H1 (cell line): Measurements from ENCODE around the gene CNTN5. TPM values are rescaled to one million over a fixed set of nuclear protein-coding genes. Genes with fewer than 3 reads are reported as not detected.

Source experiments
- CTCF ChIA-PET: fragments of 300-600 bp; sonication (Branson Sonifier 250); formaldehyde crosslinking; loops from one replicate; lab custom pipeline; 2021; ENCODE audit not compliant: partially characterized antibody; lab: Charles Lee
- POLR2A ChIA-PET: fragments of 300-600 bp; sonication (Branson Sonifier 250); formaldehyde crosslinking; loops from one replicate; lab custom pipeline; 2021; ENCODE audit warnings: inconsistent platforms; ENCODE audit not compliant: partially characterized antibody; lab: Charles Lee
- DNase-seq, 2 experiments: peaks; one replicate each; pipeline versions ENCODE4 v3.0.0 to v3.0.0-alpha.2; 2010 to 2022; ENCODE audit warnings: low spot score in 2 of 2, low read depth in 1 of 2, mixed read lengths in 1 of 2
- FAIRE-seq: peaks from 2 replicates; lab custom pipeline; 2011; peaks lifted over from hg19 to GRCh38; lab: Jason Lieb, UNC
- H2AFZ ChIP-seq: 2 replicates; pipeline ENCODE4 v1.8.1; 2012; ENCODE audit warnings: low read length, inconsistent platforms
- H2AK5ac ChIP-seq: 2 replicates; pipeline ENCODE4 v1.6.1; 2013; ENCODE audit warnings: low read depth, low read length
- H2BK120ac ChIP-seq: replicated peaks from 2 replicates; pipeline ENCODE3; 2013; ENCODE audit warnings: low read depth, low read length, inconsistent platforms
- H2BK12ac ChIP-seq: 2 replicates; pipeline ENCODE4 v1.6.1; 2013; ENCODE audit warnings: low read depth, low read length
- H2BK15ac ChIP-seq: 2 replicates; pipeline ENCODE4 v1.6.1; 2013; ENCODE audit warnings: low read length
- H2BK20ac ChIP-seq: 2 replicates; pipeline ENCODE4 v1.6.1; 2013; ENCODE audit warnings: low read length
- H2BK5ac ChIP-seq: 2 replicates; pipeline ENCODE4 v1.6.1; 2013; ENCODE audit warnings: low read depth, low read length
- H3K14ac ChIP-seq: 2 replicates; pipeline ENCODE4 v1.6.1; 2013; ENCODE audit warnings: inconsistent platforms; ENCODE audit not compliant: insufficient read length
- H3K18ac ChIP-seq: 2 replicates; pipeline ENCODE4 v1.6.1; 2013; ENCODE audit warnings: low read length; ENCODE audit errors: extremely low read depth
- H3K23ac ChIP-seq: 2 replicates; pipeline ENCODE4 v1.6.1; 2013; ENCODE audit warnings: inconsistent platforms; ENCODE audit not compliant: insufficient read length
- H3K23me2 ChIP-seq: 2 replicates; pipeline ENCODE4 v1.6.1; 2013; ENCODE audit warnings: low read depth, low read length
- H3K27ac ChIP-seq: 2 replicates; pipeline ENCODE4 v1.6.1; 2011; ENCODE audit warnings: low read depth, low read length, inconsistent platforms
- H3K27me3 ChIP-seq, 4 experiments: replicated peaks in 1 of 4; 1 replicate in 1 of 4; 2 replicates in 3 of 4; pipeline versions ENCODE4 v1.6.1 to v1.8.1; 2011 to 2013; ENCODE audit warnings: low read length in 3 of 4, mild to moderate bottlenecking in 3 of 4, inconsistent platforms in 2 of 4, mixed read lengths in 2 of 4, moderate library complexity in 1 of 4; ENCODE audit not compliant: control insufficient read depth in 3 of 4, insufficient read depth in 3 of 4; ENCODE audit errors: extremely low read depth in 1 of 4
- H3K36me3 ChIP-seq, 4 experiments: 2 replicates each; pipeline versions ENCODE4 v1.6.1 to v1.8.1; 2011 to 2013; ENCODE audit warnings: mild to moderate bottlenecking in 4 of 4, low read length in 3 of 4, moderate library complexity in 2 of 4, control low read depth in 1 of 4, inconsistent platforms in 1 of 4; ENCODE audit not compliant: insufficient read depth in 4 of 4, control insufficient read depth in 2 of 4
- H3K4ac ChIP-seq: replicated peaks from 2 replicates; pipeline ENCODE3; 2013; ENCODE audit warnings: low read length, low read depth, mixed read lengths, inconsistent platforms; ENCODE audit not compliant: insufficient read length
- H3K4me1 ChIP-seq, 4 experiments: replicated peaks in 1 of 4; 1 replicate in 1 of 4; 2 replicates in 3 of 4; pipeline versions ENCODE4 v1.6.1 to v1.8.1; 2011 to 2013; ENCODE audit warnings: low read length in 3 of 4, inconsistent platforms in 2 of 4, mixed read lengths in 1 of 4; ENCODE audit not compliant: insufficient read depth in 4 of 4, control insufficient read depth in 3 of 4
- H3K4me2 ChIP-seq, 2 experiments: 2 replicates each; pipeline versions ENCODE4 v1.6.1 to v1.8.1; 2011 to 2013; ENCODE audit warnings: low read depth in 2 of 2, low read length in 2 of 2, control low read depth in 1 of 2, inconsistent platforms in 1 of 2, mild to moderate bottlenecking in 1 of 2; ENCODE audit not compliant: insufficient read depth in 1 of 2
- H3K4me3 ChIP-seq, 4 experiments: fragments of 200-600, 300-600 bp in 1 of 4; sonication (generic), shearing (Covaris generic), sonication (Bioruptor Twin) in 1 of 4; 2 replicates each; pipeline versions ENCODE4 v1.5.1 to v1.8.1; 2011 to 2016; ENCODE audit warnings: low read length in 4 of 4, low read depth in 3 of 4, control low read depth in 2 of 4, inconsistent platforms in 2 of 4, mild to moderate bottlenecking in 2 of 4, mixed read lengths in 1 of 4, moderate library complexity in 1 of 4; ENCODE audit not compliant: insufficient read depth in 2 of 4; ENCODE audit errors: extremely low read depth in 1 of 4
- H3K56ac ChIP-seq: replicated peaks from 2 replicates; pipeline ENCODE3; 2013; ENCODE audit warnings: low read depth, mild to moderate bottlenecking, mixed read lengths, low read length, inconsistent platforms; ENCODE audit not compliant: insufficient read length
- H3K79me1 ChIP-seq: 2 replicates; pipeline ENCODE4 v1.6.1; 2013; ENCODE audit warnings: low read depth, low read length, control low read depth
- H3K79me2 ChIP-seq, 2 experiments: 2 replicates each; pipeline versions ENCODE4 v1.6.1 to v1.8.1; 2012 to 2013; ENCODE audit warnings: low read length in 2 of 2, mild to moderate bottlenecking in 2 of 2, inconsistent platforms in 1 of 2; ENCODE audit not compliant: insufficient read depth in 2 of 2, control insufficient read depth in 1 of 2
- H3K9ac ChIP-seq, 4 experiments: replicated peaks in 1 of 4; 1 replicate in 1 of 4; 2 replicates in 3 of 4; pipeline versions ENCODE4 v1.6.1 to v1.8.1; 2011 to 2013; ENCODE audit warnings: low read depth in 3 of 4, low read length in 3 of 4, control low read depth in 2 of 4, mild to moderate bottlenecking in 2 of 4, moderate library complexity in 2 of 4, inconsistent platforms in 1 of 4; ENCODE audit errors: extremely low read depth in 1 of 4
- H3K9me3 ChIP-seq, 2 experiments: 2 replicates each; pipeline versions ENCODE4 v1.6.1 to v1.8.1; 2012 to 2013; ENCODE audit warnings: mild to moderate bottlenecking in 2 of 2, moderate library complexity in 2 of 2, control low read depth in 1 of 2, inconsistent platforms in 1 of 2, low read depth in 1 of 2, low read length in 1 of 2, mixed read lengths in 1 of 2; ENCODE audit not compliant: insufficient read depth in 2 of 2
- H4K20me1 ChIP-seq, 2 experiments: replicated peaks in 1 of 2; 2 replicates each; pipeline versions ENCODE3 to v1.8.1; 2011 to 2013; ENCODE audit warnings: inconsistent platforms in 2 of 2, low read length in 2 of 2, mild to moderate bottlenecking in 1 of 2; ENCODE audit not compliant: insufficient read depth in 2 of 2, control insufficient read depth in 1 of 2
- H4K5ac ChIP-seq: 2 replicates; pipeline ENCODE4 v1.6.1; 2013; ENCODE audit warnings: low read length, low read depth, mixed read lengths, inconsistent platforms; ENCODE audit not compliant: insufficient read length
- H4K8ac ChIP-seq: 2 replicates; pipeline ENCODE4 v1.8.0; 2013; ENCODE audit warnings: mild to moderate bottlenecking, moderate library complexity, low read length, inconsistent platforms; ENCODE audit not compliant: insufficient read depth; ENCODE audit errors: extremely low read depth
- H4K91ac ChIP-seq: replicated peaks from 2 replicates; pipeline ENCODE3; 2013; ENCODE audit warnings: low read length, mixed read lengths, inconsistent platforms; ENCODE audit not compliant: insufficient read length
- KDM5A ChIP-seq: fragments of 200-600 bp; IDR thresholded peaks from 2 replicates; pipeline ENCODE4 v1.7.1; 2012; ENCODE audit warnings: mild to moderate bottlenecking, low read length, inconsistent platforms, mixed read lengths
- WGBS, 2 experiments: shearing (Covaris generic) in 1 of 2; methylation state at CpG; one replicate each; pipeline versions ENCODE4 v1.1.6 to v1.1.7; 2013 to 2015; ENCODE audit warnings: low lambda C conversion rate in 2 of 2, mixed read lengths in 2 of 2, inconsistent platforms in 1 of 2, low coverage in 1 of 2, missing lambda C conversion rate in 1 of 2; ENCODE audit not compliant: insufficient replicate concordance in 2 of 2, insufficient coverage in 1 of 2, insufficient read length in 1 of 2; ENCODE audit errors: extremely low coverage in 1 of 2, missing lambda C conversion rate in 1 of 2; 5-methylcytosine and 5-hydroxymethylcytosine counted together
- polyA plus RNA-seq, 7 experiments: library from polyadenylated mRNA; depleted of rRNA in 3 of 7; stranded (reverse) in 5 of 7; unstranded in 2 of 7; fragments of >200 nt in 5 of 7; fragments of 200-250 nt in 2 of 7; gene quantifications; 1 replicate in 5 of 7; 2 replicates in 1 of 7; 4 replicates in 1 of 7; pipeline versions ENCODE4 v1.2.1 to v1.2.3, GENCODE V29; 2011 to 2013; ENCODE audit warnings: missing spikeins in 2 of 7, mixed read lengths in 2 of 7
- total RNA-seq: library from RNA; stranded (reverse); fragmentation: NEBNext Ultra II Directional; extraction: Animal tissue kit (Norgen Biotek cat#: 25700); gene quantifications from 2 replicates; pipeline ENCODE4 v1.2.1, GENCODE V29; 2021

The CNTN5 gene
- total and polyA plus RNA-seq, 2 of the 8 experiments (the other 6 are each of a cell fraction or from before 2014, with no cell fraction given), result not detected

GRCh38 chr11:99513368-99513767, 492.6 kb downstream of the CNTN5 start:
- no peak overlapping the region for H4K8ac ChIP-seq
- H2BK12ac ChIP-seq, result no peak overlapping the region
- no peak overlapping the region for H3K4ac ChIP-seq
- H2BK20ac ChIP-seq, result no peak overlapping the region
- no peak overlapping the region for H3K27ac ChIP-seq
- no peaks in the 10 kb centered on the region for H3K36me3 ChIP-seq
- no peak overlapping the region for H3K4me3 ChIP-seq
- no peak overlapping the region for H3K9ac ChIP-seq
- H4K20me1 ChIP-seq, result no peaks in the 10 kb centered on the region
- H3K23me2 ChIP-seq, result no peaks in the 10 kb centered on the region
- H2BK120ac ChIP-seq, result no peak overlapping the region
- H3K9me3 ChIP-seq, result no peaks in the 10 kb centered on the region
- ChIA-PET POLR2A (no interaction called here), CTCF (interaction anchor here (0.6 kb wide), 1 partner anchor 9 kb away, joined by 3 read pairs; no protein-coding TSS in a partner anchor)
- no peak overlapping the region for H2BK5ac ChIP-seq
- H3K56ac ChIP-seq, result no peak overlapping the region
- FAIRE-seq, result peak; percentile 42
- H2AK5ac ChIP-seq, result no peak overlapping the region
- no peak overlapping the region for H2BK15ac ChIP-seq
- DNase-seq, result no peak
- H3K79me1 ChIP-seq, result no peaks in the 10 kb centered on the region
- no peak overlapping the region for H3K23ac ChIP-seq
- WGBS, 2 experiments, result 88% methylated on average over 2 of the region's 2 CpGs; no CpG with 5 or more reads in 1 of the 2 experiments
- no peak overlapping the region for H3K18ac ChIP-seq
- no peak overlapping the region for H4K91ac ChIP-seq
- no peaks in the 10 kb centered on the region for H3K27me3 ChIP-seq
- no peaks in the 10 kb centered on the region for H3K4me1 ChIP-seq
- H3K4me2 ChIP-seq, result no peak overlapping the region
- no peaks in the 10 kb centered on the region for H3K79me2 ChIP-seq
- H2AFZ ChIP-seq, result peak overlapping the region; percentile 90
- no peak overlapping the region for H3K14ac ChIP-seq
- no peak overlapping the region for H4K5ac ChIP-seq
- no peak for TF ChIP-seq KDM5A
